ENCODE data around the gene NCOA3. TPM values are rescaled to one million over a fixed set of nuclear protein-coding genes. Genes with fewer than 3 reads are reported as not detected.

The NCOA3 gene
- total RNA-seq, 2 experiments from 2014 or later, result 66.2 to 73.7 TPM

DNA sequence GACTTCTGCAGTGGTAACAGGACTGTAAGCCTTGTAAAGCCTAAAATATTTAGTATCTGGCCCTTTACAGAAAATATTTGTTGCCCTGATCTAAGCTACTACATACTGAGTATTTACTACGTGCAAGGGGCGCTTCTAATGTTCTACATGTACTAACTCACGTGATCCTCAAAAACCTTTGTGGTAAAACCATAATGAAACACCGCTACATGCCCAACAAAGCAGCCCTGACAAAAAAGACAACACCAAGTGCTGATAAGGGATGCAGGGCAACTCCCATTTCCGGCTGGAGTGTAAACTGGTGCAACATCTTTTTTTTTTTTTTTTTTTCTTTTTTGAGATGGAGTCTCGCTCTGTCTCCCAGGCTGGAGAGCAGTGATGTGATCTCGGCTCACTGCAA is 198.6 kb downstream of the NCOA3 start:
- H3K36me3 Mint-ChIP-seq (ENCODE audit: low read depth), result no peaks in the 10 kb centered on the region
- CTCF ChIA-PET, result no interaction called here
- H3K27me3 Mint-ChIP-seq, result no peaks in the 10 kb centered on the region
- no peak for ATAC-seq
- H3K4me3 Mint-ChIP-seq, result no peak overlapping the region
- intact Hi-C loops (cut with micrococcal nuclease), result no loop called here
- peaks cover 1% of the 10 kb centered on the region for H3K4me1 Mint-ChIP-seq (ENCODE audit: low read depth)
- H3K27ac Mint-ChIP-seq, result no peak overlapping the region
- TF ChIP-seq, protein P1, sequence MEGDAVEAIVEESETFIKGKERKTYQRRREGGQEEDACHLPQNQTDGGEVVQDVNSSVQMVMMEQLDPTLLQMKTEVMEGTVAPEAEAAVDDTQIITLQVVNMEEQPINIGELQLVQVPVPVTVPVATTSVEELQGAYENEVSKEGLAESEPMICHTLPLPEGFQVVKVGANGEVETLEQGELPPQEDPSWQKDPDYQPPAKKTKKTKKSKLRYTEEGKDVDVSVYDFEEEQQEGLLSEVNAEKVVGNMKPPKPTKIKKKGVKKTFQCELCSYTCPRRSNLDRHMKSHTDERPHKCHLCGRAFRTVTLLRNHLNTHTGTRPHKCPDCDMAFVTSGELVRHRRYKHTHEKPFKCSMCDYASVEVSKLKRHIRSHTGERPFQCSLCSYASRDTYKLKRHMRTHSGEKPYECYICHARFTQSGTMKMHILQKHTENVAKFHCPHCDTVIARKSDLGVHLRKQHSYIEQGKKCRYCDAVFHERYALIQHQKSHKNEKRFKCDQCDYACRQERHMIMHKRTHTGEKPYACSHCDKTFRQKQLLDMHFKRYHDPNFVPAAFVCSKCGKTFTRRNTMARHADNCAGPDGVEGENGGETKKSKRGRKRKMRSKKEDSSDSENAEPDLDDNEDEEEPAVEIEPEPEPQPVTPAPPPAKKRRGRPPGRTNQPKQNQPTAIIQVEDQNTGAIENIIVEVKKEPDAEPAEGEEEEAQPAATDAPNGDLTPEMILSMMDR (IDR thresholded peaks at IDR 0.05), result no peak
- POLR2A ChIA-PET, result interaction anchor here (0.6 kb wide), 1 partner anchor 710 kb away, joined by 3 read pairs; no protein-coding TSS in a partner anchor
- no peaks in the 10 kb centered on the region for H3K9me3 Mint-ChIP-seq
- no peak for DNase-seq

DNA sequence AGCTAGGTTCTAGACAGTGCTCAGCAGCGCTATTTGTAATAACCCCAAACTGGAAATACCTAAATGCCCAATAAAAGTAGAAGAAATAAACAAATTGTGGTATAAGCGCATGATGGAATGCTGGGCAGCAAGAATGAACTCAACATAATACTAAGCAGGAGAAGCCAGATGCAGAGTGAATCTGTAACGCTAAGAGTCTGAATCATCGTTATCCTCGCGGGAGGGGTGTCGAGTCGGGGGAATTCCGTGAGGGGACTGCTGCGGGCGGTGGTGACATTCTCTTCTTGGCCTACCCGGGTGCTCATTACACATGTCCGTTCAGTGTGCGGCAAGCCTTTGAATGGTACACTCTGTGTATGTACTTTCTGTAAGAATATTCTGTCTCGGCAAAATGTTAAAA is 199.9 kb downstream of the NCOA3 start:
- H3K27me3 Mint-ChIP-seq, result no peaks in the 10 kb centered on the region

DNA sequence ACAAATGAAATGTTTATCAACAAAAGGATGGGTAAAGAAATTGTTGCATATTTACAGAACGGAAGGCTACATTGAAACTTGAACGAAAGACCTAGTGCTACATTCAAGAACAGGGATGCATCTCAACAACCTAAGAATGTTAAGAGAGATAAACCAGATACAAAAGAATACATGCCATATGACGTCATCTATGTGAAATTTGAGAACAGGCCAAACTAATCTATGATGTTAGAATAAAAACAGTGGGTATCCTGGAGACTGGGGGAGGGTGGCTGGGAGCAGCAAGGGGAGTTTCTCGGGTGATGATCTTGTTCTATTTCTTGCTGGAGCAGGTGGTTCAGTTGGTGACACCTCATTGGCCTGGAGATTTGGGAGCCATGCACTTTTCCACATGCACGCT is 202.1 kb downstream of the NCOA3 start:
- no peaks in the 10 kb centered on the region for H3K9me3 Mint-ChIP-seq
- CTCF ChIA-PET, result interaction anchor here (1.4 to 1.6 kb wide), 2 partner anchors 12 to 917 kb away, joined by 3 to 4 read pairs; no protein-coding TSS in a partner anchor
- TF ChIP-seq, protein P1 (IDR thresholded peaks at IDR 0.05), result no peak
- intact Hi-C loops (cut with micrococcal nuclease), result no loop called here
- H3K4me3 Mint-ChIP-seq, result no peak overlapping the region
- H3K4me1 Mint-ChIP-seq (ENCODE audit: low read depth), result no peaks in the 10 kb centered on the region
- H3K36me3 Mint-ChIP-seq (ENCODE audit: low read depth), result no peaks in the 10 kb centered on the region
- DNase-seq (no peak), ATAC-seq (no peak)
- H3K27me3 Mint-ChIP-seq, result no peaks in the 10 kb centered on the region
- POLR2A ChIA-PET, result no interaction called here
- H3K27ac Mint-ChIP-seq, result no peak overlapping the region

More for the DNA sequence above, 199.9 kb downstream of the NCOA3 start:
- CTCF ChIA-PET, result interaction anchor here (1.3 kb wide), 1 partner anchor 24 kb away, joined by 4 read pairs; no protein-coding TSS in a partner anchor
- Mint-ChIP-seq H3K4me1 (ENCODE audit: low read depth) (no peaks in the 10 kb centered on the region), H3K36me3 (ENCODE audit: low read depth) (no peaks in the 10 kb centered on the region), H3K4me3 (no peak overlapping the region), H3K27ac (no peak overlapping the region), H3K9me3 (no peaks in the 10 kb centered on the region)
- intact Hi-C loops (cut with micrococcal nuclease), result no loop called here
- DNase-seq, result no peak
- no peak for ATAC-seq
- TF ChIP-seq, protein P1 (IDR thresholded peaks at IDR 0.05), result no peak
- POLR2A ChIA-PET, result no interaction called here

DNA sequence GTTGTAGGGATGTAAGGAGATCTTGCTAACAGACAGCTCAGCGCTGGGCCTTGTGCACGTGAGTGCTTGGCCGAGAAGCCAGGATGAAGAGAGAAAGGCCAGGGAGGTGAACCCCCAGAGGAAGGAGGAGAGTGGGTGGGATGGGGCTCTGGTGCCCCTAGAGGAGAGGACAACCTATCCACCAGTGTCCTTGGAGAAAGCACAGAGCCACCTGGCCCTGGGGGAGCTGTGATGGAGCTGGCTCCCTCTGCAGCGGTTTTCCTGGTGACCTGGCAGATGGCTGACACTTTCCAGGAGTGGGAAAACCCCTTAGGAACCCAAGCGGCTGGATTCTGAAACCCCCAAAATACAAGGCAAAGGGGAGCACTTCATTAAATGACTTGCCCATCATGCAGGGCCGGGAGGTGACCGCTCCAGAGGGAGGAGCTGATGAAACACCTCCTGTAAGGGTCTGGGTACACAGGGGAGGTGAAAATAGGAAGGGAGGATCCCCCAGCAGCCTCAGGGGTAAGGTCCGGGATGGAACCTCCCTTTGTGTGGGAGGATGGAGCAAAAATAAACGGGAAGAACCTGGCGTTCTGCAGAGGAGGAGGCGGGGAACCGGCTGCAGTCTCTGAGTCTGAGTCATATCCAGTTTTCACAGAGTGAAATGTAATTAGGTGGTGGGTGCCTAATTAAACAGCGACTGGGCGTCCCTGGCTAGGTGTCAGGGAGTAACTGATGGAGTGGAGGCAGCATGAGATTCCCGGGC is 203.2 kb downstream of the NCOA3 start:
- CTCF ChIA-PET, result interaction anchor here (1.4 to 1.6 kb wide), 2 partner anchors 13 to 916 kb away, joined by 3 to 4 read pairs; no protein-coding TSS in a partner anchor
- H3K36me3 Mint-ChIP-seq (ENCODE audit: low read depth), result no peaks in the 10 kb centered on the region
- intact Hi-C loops (cut with micrococcal nuclease), result no loop called here
- DNase-seq, result no peak
- H3K27me3 Mint-ChIP-seq, result peaks cover 2% of the 10 kb centered on the region
- no peak overlapping the region for H3K27ac Mint-ChIP-seq
- TF ChIP-seq, protein P1 (IDR thresholded peaks at IDR 0.05), result no peak
- no peaks in the 10 kb centered on the region for H3K4me1 Mint-ChIP-seq (ENCODE audit: low read depth)
- POLR2A ChIA-PET, result no interaction called here
- ATAC-seq, result no peak
- no peaks in the 10 kb centered on the region for H3K9me3 Mint-ChIP-seq
- no peak overlapping the region for H3K4me3 Mint-ChIP-seq

DNA sequence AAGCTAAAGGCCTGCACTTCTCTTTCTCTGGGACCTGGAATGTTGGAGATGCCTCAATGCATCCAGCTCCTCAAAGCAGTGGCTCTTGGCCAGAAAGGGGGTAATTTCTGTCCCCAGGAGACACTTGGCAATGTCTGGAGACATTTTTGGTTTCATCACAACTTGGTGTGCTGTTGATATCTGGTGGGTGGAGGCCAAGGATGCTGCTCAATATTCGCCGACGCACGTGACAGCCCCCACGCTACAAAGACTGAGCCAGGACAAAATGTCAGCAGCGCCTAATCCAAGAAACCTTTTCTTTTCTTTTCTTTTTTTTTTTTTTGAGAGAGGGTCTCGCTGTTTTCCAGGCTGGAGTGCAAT is 203.8 kb downstream of the NCOA3 start:
- H3K4me1 Mint-ChIP-seq (ENCODE audit: low read depth), result no peaks in the 10 kb centered on the region
- peaks cover 2% of the 10 kb centered on the region for H3K27me3 Mint-ChIP-seq
- no peak for ATAC-seq
- no peak overlapping the region for H3K4me3 Mint-ChIP-seq
- CTCF ChIA-PET, result interaction anchor here (1.6 kb wide), 1 partner anchor 14 kb away, joined by 3 read pairs; no protein-coding TSS in a partner anchor
- TF ChIP-seq, protein P1 (IDR thresholded peaks at IDR 0.05), result no peak
- no peak for DNase-seq
- no peaks in the 10 kb centered on the region for H3K36me3 Mint-ChIP-seq (ENCODE audit: low read depth)
- POLR2A ChIA-PET, result no interaction called here
- intact Hi-C loops (cut with micrococcal nuclease), result no loop called here
- no peaks in the 10 kb centered on the region for H3K9me3 Mint-ChIP-seq
- no peak overlapping the region for H3K27ac Mint-ChIP-seq

Data from activated CD8-positive, alpha-beta T cell treated with anti-CD3 and anti-CD28 coated beads for 36 hours (primary cell).